SK-N-SH (cell line): Measurements from ENCODE around the gene JPH2. TPM values are rescaled to one million over a fixed set of nuclear protein-coding genes. Genes with fewer than 3 reads are reported as not detected.
A peak's percentile ranks its signal among the peaks of the same experiment; 100 is the strongest.

ENCODE experiments used
- CTCF ChIA-PET: fragments of 300-600, 350-600 bp; formaldehyde crosslinking; extraction: SDS; loops from one replicate; lab custom pipeline; 2021; lab: Yijun Ruan, JAX
- POLR2A ChIA-PET: fragments of 350-600 bp; sonication (Branson Sonifier 250); formaldehyde crosslinking; extraction: SDS; loops from one replicate; lab custom pipeline; 2020; ENCODE audit warnings: antibody characterized with exemption, inconsistent platforms; lab: Yijun Ruan, JAX
- DNase-seq: peaks from one replicate; pipeline ENCODE4 v3.0.0; 2012
- H2AFZ ChIP-seq: fragments of 200-600 bp; sonication (generic); 2 replicates; pipeline ENCODE4 v1.8.1; 2016; ENCODE audit warnings: antibody characterized with exemption, mild to moderate bottlenecking, low read depth
- H3F3A ChIP-seq: fragments of 200-600 bp; sonication (generic); replicated peaks from 2 replicates; pipeline ENCODE3; 2016; ENCODE audit warnings: antibody characterized with exemption, mild to moderate bottlenecking; ENCODE audit not compliant: insufficient read depth
- H3K27ac ChIP-seq, 2 experiments: fragments of 200-500 bp in 1 of 2; fragments of 200-600 bp in 1 of 2; sonication (Bioruptor generic) in 1 of 2; sonication (generic), shearing (Covaris generic) in 1 of 2; 2 replicates each; pipeline versions ENCODE4 v1.5.1 to v1.6.1; 2014 to 2016; ENCODE audit warnings: low read depth in 2 of 2, inconsistent platforms in 1 of 2, low read length in 1 of 2, mild to moderate bottlenecking in 1 of 2, mixed read lengths in 1 of 2
- H3K27me3 ChIP-seq: fragments of 200-600 bp; sonication (generic), shearing (Covaris generic); 2 replicates; pipeline ENCODE4 v1.6.1; 2016; ENCODE audit warnings: mixed run types; ENCODE audit not compliant: insufficient read depth
- H3K36me3 ChIP-seq, 2 experiments: fragments of 200-500 bp in 1 of 2; fragments of 200-600 bp in 1 of 2; sonication (Bioruptor generic) in 1 of 2; sonication (generic) in 1 of 2; replicated peaks in 1 of 2; 2 replicates each; pipeline versions ENCODE3 to v1.5.1; 2014 to 2016; ENCODE audit warnings: low read length in 1 of 2, mild to moderate bottlenecking in 1 of 2; ENCODE audit not compliant: insufficient read depth in 2 of 2, control insufficient read depth in 1 of 2
- H3K4me1 ChIP-seq, 2 experiments: fragments of 200-500 bp in 1 of 2; fragments of 200-600 bp in 1 of 2; sonication (Bioruptor generic) in 1 of 2; sonication (generic), shearing (Covaris generic) in 1 of 2; 2 replicates each; pipeline versions ENCODE4 v1.5.1 to v1.6.1; 2014 to 2016; ENCODE audit warnings: low read depth in 1 of 2, low read length in 1 of 2, mixed run types in 1 of 2; ENCODE audit not compliant: insufficient read depth in 2 of 2, control insufficient read depth in 1 of 2
- H3K4me2 ChIP-seq: fragments of 200-600 bp; sonication (generic), shearing (Covaris generic); 2 replicates; pipeline ENCODE4 v1.6.1; 2017; ENCODE audit warnings: mixed run types
- H3K4me3 ChIP-seq, 2 experiments: fragments of 200-500 bp in 1 of 2; fragments of 200-600 bp in 1 of 2; sonication (Bioruptor generic) in 1 of 2; sonication (generic), shearing (Covaris generic) in 1 of 2; 2 replicates each; pipeline versions ENCODE4 v1.5.1 to v1.8.1; 2014 to 2016; ENCODE audit warnings: low read depth in 2 of 2, inconsistent platforms in 1 of 2, low read length in 1 of 2, mild to moderate bottlenecking in 1 of 2, mixed read lengths in 1 of 2, moderate library complexity in 1 of 2
- H3K79me2 ChIP-seq: fragments of 200-600 bp; sonication (generic); 2 replicates; pipeline ENCODE4 v1.8.1; 2017; ENCODE audit warnings: mild to moderate bottlenecking; ENCODE audit not compliant: insufficient read depth
- H3K9ac ChIP-seq: fragments of 200-600 bp; sonication (generic); 2 replicates; pipeline ENCODE4 v1.6.1; 2017; ENCODE audit warnings: mixed run types
- H3K9me2 ChIP-seq: fragments of 200-600 bp; sonication (generic); 2 replicates; pipeline ENCODE4 v1.6.1; 2017; ENCODE audit warnings: mixed run types
- H3K9me3 ChIP-seq: fragments of 200-600 bp; sonication (generic); 2 replicates; pipeline ENCODE4 v1.6.1; 2017; ENCODE audit warnings: mixed run types, mild to moderate bottlenecking, moderate library complexity
- H4K20me1 ChIP-seq: fragments of 200-600 bp; sonication (generic); 2 replicates; pipeline ENCODE4 v1.6.1; 2017; ENCODE audit warnings: mild to moderate bottlenecking, mixed run types; ENCODE audit not compliant: insufficient read depth
- CTCF ChIP-seq: fragments of 200-600 bp; sonication (generic); IDR thresholded peaks from 2 replicates; pipeline ENCODE4 v1.6.1; 2017; ENCODE audit warnings: antibody characterized with exemption, mild to moderate bottlenecking, moderate library complexity
- EP300 ChIP-seq, 2 experiments: IDR thresholded peaks; 2 replicates each; pipeline versions ENCODE4 v1.4.0 to v1.6.1; 2012; ENCODE audit warnings: borderline replicate concordance in 1 of 2, low read depth in 1 of 2, low read length in 1 of 2
- EZH2phosphoT487 ChIP-seq: fragments of 200-600 bp; sonication (generic); IDR thresholded peaks from 2 replicates; pipeline ENCODE4 v1.6.1; 2017; ENCODE audit warnings: low read depth, mixed run types, mild to moderate bottlenecking, antibody characterized with exemption, moderate library complexity, borderline replicate concordance
- FOSL2 ChIP-seq: IDR thresholded peaks from 2 replicates; pipeline ENCODE4 v1.4.0; 2012; ENCODE audit warnings: low read depth, mild to moderate bottlenecking, moderate library complexity, borderline replicate concordance
- FOXJ3 ChIP-seq: sonication (generic); formaldehyde crosslinking; IDR thresholded peaks from 2 replicates; pipeline ENCODE4 v1.5.1; 2020; ENCODE audit warnings: mild to moderate bottlenecking, missing genetic modification reagents
- FOXM1 ChIP-seq: IDR thresholded peaks from 2 replicates; pipeline ENCODE4 v1.4.0; 2012; ENCODE audit warnings: low read depth, mild to moderate bottlenecking
- GABPA ChIP-seq: IDR thresholded peaks from 2 replicates; pipeline ENCODE4 v1.4.0; 2012; ENCODE audit warnings: low read depth, mild to moderate bottlenecking
- MEF2A ChIP-seq: IDR thresholded peaks from 2 replicates; pipeline ENCODE4 v1.4.0; 2012; ENCODE audit warnings: low read depth, borderline replicate concordance
- NFIC ChIP-seq: IDR thresholded peaks from 2 replicates; pipeline ENCODE4 v1.4.0; 2012; ENCODE audit warnings: borderline replicate concordance
- NRF1 ChIP-seq: IDR thresholded peaks from 2 replicates; pipeline ENCODE4 v1.6.1; 2012; ENCODE audit warnings: low read depth, mild to moderate bottlenecking, low read length
- POLR2AphosphoS5 ChIP-seq: IDR thresholded peaks from 2 replicates; pipeline ENCODE4 v1.6.1; 2012; ENCODE audit warnings: low read depth, low read length
- RAD21 ChIP-seq: IDR thresholded peaks from 2 replicates; pipeline ENCODE4 v1.6.1; 2012; ENCODE audit warnings: mild to moderate bottlenecking, low read length
- SMC3 ChIP-seq: IDR thresholded peaks from 2 replicates; pipeline ENCODE4 v1.6.1; 2012; ENCODE audit warnings: low read depth, low read length, improper control_type of control experiment
- TEAD4 ChIP-seq: IDR thresholded peaks from 2 replicates; pipeline ENCODE4 v1.4.0; 2012; ENCODE audit warnings: mild to moderate bottlenecking, borderline replicate concordance; ENCODE audit not compliant: insufficient read depth
- ZBTB33 ChIP-seq: IDR thresholded peaks from 2 replicates; pipeline ENCODE4 v1.4.0; 2012; ENCODE audit warnings: low read depth, borderline replicate concordance
- WGBS: methylation state at CpG from one replicate; pipeline ENCODE4 v1.1.6; 2017; ENCODE audit warnings: low lambda C conversion rate; 5-methylcytosine and 5-hydroxymethylcytosine counted together
- polyA plus RNA-seq, 3 experiments: library from polyadenylated mRNA; depleted of rRNA; stranded (reverse); fragments of >200 nt; gene quantifications; 2 replicates each; pipeline ENCODE4 v1.2.3, GENCODE V29; 2012
- TF ChIP-seq, protein P1 (sequence below): fragments of 150-350 bp; IDR thresholded peaks from 2 replicates; pipeline ENCODE4 v1.6.1; 2017; ENCODE audit warnings: antibody characterized with exemption, low read length, low read depth, borderline replicate concordance

The JPH2 gene
- polyA plus RNA-seq, 1 of the 3 experiments (the other 2 are of a cell fraction): 0.67 TPM

GRCh38 chr20:44187772-44188709 lies 1.1 kb upstream of the JPH2 start:
- peak overlapping the region; percentile 54 to 78; a peak in 3 of 4 replicates for H3K27ac ChIP-seq
- H3F3A ChIP-seq: no peaks in the 10 kb centered on the region
- no peaks in the 10 kb centered on the region for H4K20me1 ChIP-seq
- peak overlapping the region; percentile 95 for H3K4me2 ChIP-seq
- DNase-seq: no peak
- H3K4me1 ChIP-seq: peaks cover 11 to 16% of the 10 kb centered on the region in 2 experiments; a peak in 2 of 4 replicates
- no peaks in the 10 kb centered on the region for H3K9me2 ChIP-seq
- POLR2A ChIA-PET: interaction anchor here (1.4 kb wide), 1 partner anchor 72 kb away, joined by 5 read pairs; no protein-coding TSS in a partner anchor
- TF ChIP-seq EP300 (IDR thresholded peaks at IDR 0.05; ENCODE audit: borderline replicate concordance in 1 of 2, low read depth in 1 of 2, low read length in 1 of 2): no peak
- no peak for TF ChIP-seq ZBTB33
- no peak for TF ChIP-seq POLR2AphosphoS5
- TF ChIP-seq, all 33 proteins: peak for 0
- 41% methylated on average over 8 of the region's 8 CpGs for WGBS
- Histone ChIP-seq H2AFZ (peak overlapping the region; percentile 98), H3K36me3 (no peaks in the 10 kb centered on the region), H3K9ac (peak overlapping the region; percentile 72; the same call in 1 of the 2 replicates), H3K4me3 (peak overlapping the region in 1 of 2 experiments; percentile 60; a peak in 2 of 4 replicates), H3K79me2 (no peaks in the 10 kb centered on the region), H3K9me3 (no peaks in the 10 kb centered on the region), H3K27me3 (no peaks in the 10 kb centered on the region)
- CTCF ChIA-PET: interaction anchor here (0.7 to 19.9 kb wide), 6 partner anchors 9 to 76 kb away, joined by 3 to 618 read pairs (median 4); no protein-coding TSS in a partner anchor

GRCh38 chr20:44186674-44187053 lies 324 bp downstream of the JPH2 start:
- Histone ChIP-seq H3K4me2 (peak overlapping the region; percentile 95), H3K36me3 (no peaks in the 10 kb centered on the region), H3K9ac (peak overlapping the region; percentile 72), H3K9me3 (no peaks in the 10 kb centered on the region), H3K4me3 (peak overlapping the region; percentile 39 to 60), H2AFZ (peak overlapping the region; percentile 98), H3K27me3 (no peaks in the 10 kb centered on the region), H4K20me1 (no peaks in the 10 kb centered on the region), H3K79me2 (no peaks in the 10 kb centered on the region), H3K4me1 (peaks cover 12 to 16% of the 10 kb centered on the region in 2 experiments; a peak in 2 of 4 replicates), H3K27ac (peak overlapping the region; percentile 54 to 78; a peak in 3 of 4 replicates), H3F3A (no peaks in the 10 kb centered on the region), H3K9me2 (no peaks in the 10 kb centered on the region)
- TF ChIP-seq CTCF (no peak), RAD21 (no peak), POLR2AphosphoS5 (no peak), NFIC (no peak), MEF2A (no peak), TEAD4 (no peak), EZH2phosphoT487 (no peak), FOXM1 (no peak), GABPA (no peak), SMC3 (no peak), FOXJ3 (CRISPR knock-in tag) (no peak), FOSL2 (no peak), NRF1 (no peak)
- TF ChIP-seq, protein P1, sequence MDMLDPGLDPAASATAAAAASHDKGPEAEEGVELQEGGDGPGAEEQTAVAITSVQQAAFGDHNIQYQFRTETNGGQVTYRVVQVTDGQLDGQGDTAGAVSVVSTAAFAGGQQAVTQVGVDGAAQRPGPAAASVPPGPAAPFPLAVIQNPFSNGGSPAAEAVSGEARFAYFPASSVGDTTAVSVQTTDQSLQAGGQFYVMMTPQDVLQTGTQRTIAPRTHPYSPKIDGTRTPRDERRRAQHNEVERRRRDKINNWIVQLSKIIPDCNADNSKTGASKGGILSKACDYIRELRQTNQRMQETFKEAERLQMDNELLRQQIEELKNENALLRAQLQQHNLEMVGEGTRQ: no peak
- peak; percentile 44 for DNase-seq
- 33% methylated on average over 14 of the region's 14 CpGs for WGBS
- POLR2A ChIA-PET: no interaction called here
- CTCF ChIA-PET: interaction anchor here (1.1 to 19.9 kb wide), 4 partner anchors 10 to 74 kb away, joined by 3 to 618 read pairs (median 7); no protein-coding TSS in a partner anchor
